Fibroblast of lung (primary cell): ENCODE results near the gene ZNF740. TPM values are rescaled to one million over a fixed set of nuclear protein-coding genes. Genes with fewer than 3 reads are reported as not detected.

ENCODE experiments used
- DNase-seq, 2 donors: peaks; one replicate each; pipeline versions ENCODE4 v3.0.0 to v3.0.0-alpha.2; 2010; ENCODE audit warnings: low read depth in 2 of 2
- H2AFZ ChIP-seq: 2 replicates; pipeline ENCODE4 v1.5.1; 2012; ENCODE audit warnings: low read length, control low read depth, inconsistent platforms
- H3K27ac ChIP-seq: 2 replicates; pipeline ENCODE4 v1.5.1; 2011; ENCODE audit warnings: low read length, control low read depth; ENCODE audit not compliant: insufficient read depth
- H3K27me3 ChIP-seq: 2 replicates; pipeline ENCODE4 v1.5.1; 2011; ENCODE audit warnings: mild to moderate bottlenecking, low read length; ENCODE audit not compliant: control insufficient read depth, insufficient read depth
- H3K36me3 ChIP-seq: 2 replicates; pipeline ENCODE4 v1.5.1; 2011; ENCODE audit warnings: low read length; ENCODE audit not compliant: control insufficient read depth, insufficient read depth
- H3K4me1 ChIP-seq: 2 replicates; pipeline ENCODE4 v1.5.1; 2011; ENCODE audit warnings: low read length; ENCODE audit not compliant: control insufficient read depth, insufficient read depth; ENCODE audit errors: extremely low read depth
- H3K4me2 ChIP-seq: 2 replicates; pipeline ENCODE4 v1.5.1; 2011; ENCODE audit warnings: low read length, control low read depth; ENCODE audit not compliant: insufficient read depth; ENCODE audit errors: extremely low read depth
- H3K4me3 ChIP-seq, 4 experiments: fragments of 200-600 bp in 1 of 4; sonication (generic) in 1 of 4; replicated peaks in 1 of 4; 2 replicates each; pipeline ENCODE4 v1.5.1; 2011 to 2016; ENCODE audit warnings: low read length in 4 of 4, low read depth in 3 of 4, mild to moderate bottlenecking in 3 of 4, control low read depth in 2 of 4, inconsistent platforms in 1 of 4, mixed read lengths in 1 of 4; ENCODE audit not compliant: insufficient read depth in 1 of 4; ENCODE audit errors: control extremely low read depth in 1 of 4
- H3K79me2 ChIP-seq: 2 replicates; pipeline ENCODE4 v1.5.1; 2012; ENCODE audit warnings: mild to moderate bottlenecking, low read length, inconsistent platforms; ENCODE audit not compliant: control insufficient read depth, insufficient read depth
- H3K9ac ChIP-seq: 2 replicates; pipeline ENCODE4 v1.5.1; 2011; ENCODE audit warnings: mild to moderate bottlenecking, low read length, control low read depth; ENCODE audit not compliant: insufficient read depth
- H3K9me3 ChIP-seq: 2 replicates; pipeline ENCODE4 v1.5.1; 2012; ENCODE audit warnings: low read depth, low read length; ENCODE audit not compliant: control insufficient read depth, insufficient read depth
- H4K20me1 ChIP-seq: 2 replicates; pipeline ENCODE4 v1.5.1; 2011; ENCODE audit warnings: low read length; ENCODE audit not compliant: control insufficient read depth, insufficient read depth; ENCODE audit errors: extremely low read depth
- EZH2 ChIP-seq: IDR thresholded peaks from 2 replicates; pipeline ENCODE4 v1.5.1; 2012; ENCODE audit warnings: low read length, control low read depth, mild to moderate bottlenecking; ENCODE audit errors: missing control alignments
- polyA minus RNA-seq: library from RNA; depleted of rRNA, polyadenylated mRNA; stranded (reverse); fragments of >200 nt; gene quantifications from 2 replicates; pipeline ENCODE4 v1.2.3, GENCODE V29; 2011; ENCODE audit warnings: low replicate concordance
- polyA plus RNA-seq, 2 donors: library from polyadenylated mRNA; depleted of rRNA in 1 of 2; stranded (reverse) in 1 of 2; unstranded in 1 of 2; fragments of >200 nt; gene quantifications; 2 replicates each; pipeline ENCODE4 v1.2.1, GENCODE V29; 2011 to 2012; ENCODE audit warnings: missing spikeins in 1 of 2
- total RNA-seq: library from RNA; depleted of rRNA; stranded (reverse); fragments of >200 nt; gene quantifications from 2 replicates; pipeline ENCODE4 v1.2.1, GENCODE V29; 2014
- TF ChIP-seq, protein P1 (sequence below), 2 donors: IDR thresholded peaks in 1 of 2; conservative IDR thresholded peaks in 1 of 2; 1 replicate in 1 of 2; 2 replicates in 1 of 2; pipeline ENCODE4 v1.5.1; 2011 to 2012; ENCODE audit warnings: low read length in 2 of 2, control low read depth in 1 of 2, inconsistent platforms in 1 of 2, low read depth in 1 of 2, mild to moderate bottlenecking in 1 of 2

ZNF740 gene
- total RNA-seq (14.6 and 16.8 TPM in 2 replicates), polyA plus RNA-seq (7.3 and 10.6 TPM in 2 replicates), polyA minus RNA-seq (6.0 and 10.6 TPM in 2 replicates)
- polyA plus RNA-seq (2012) = 7.0 and 9.8 TPM in 2 replicates

DNA sequence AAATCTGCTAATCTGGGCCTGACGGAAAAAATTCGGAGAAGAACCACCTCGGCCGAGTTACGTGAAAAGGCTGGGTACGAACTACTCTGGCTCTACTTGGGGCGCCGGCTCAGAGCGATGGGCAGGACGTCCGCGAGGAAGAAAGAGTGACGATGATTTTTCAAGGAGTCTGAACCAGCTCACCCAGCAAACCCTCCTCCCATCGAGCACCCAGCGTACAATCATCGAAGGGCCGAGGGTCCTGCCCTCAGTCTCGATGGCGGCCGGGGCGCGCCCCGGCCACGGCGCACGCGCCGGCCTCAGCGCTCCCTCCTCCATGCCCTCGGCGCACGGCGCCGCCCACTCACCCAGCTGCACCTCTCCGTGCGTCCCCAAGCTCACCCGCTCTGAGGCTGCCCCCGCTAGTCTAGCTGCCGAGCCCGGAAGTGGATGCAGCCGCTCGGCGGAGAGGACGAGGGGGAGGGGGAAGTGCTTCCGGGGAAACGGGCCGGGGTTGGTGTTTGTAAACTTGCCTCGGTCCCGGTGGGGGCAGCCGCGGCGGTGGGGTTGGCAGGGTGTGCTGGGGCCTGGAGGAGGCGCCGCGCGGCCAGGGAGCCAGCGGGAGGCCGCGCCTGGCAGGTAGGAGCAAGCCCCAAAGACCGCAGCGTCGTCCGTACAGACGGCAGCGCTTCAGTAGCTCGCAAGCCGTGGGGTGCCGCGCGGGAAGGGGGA, at the start of gene ZNF740, which contains the start of gene CSAD:
Gene ZNF740 (plus strand): TSS at position 503 of the 711 bp plus-strand sequence. CDS start 1,262 bp downstream, outside the sequence.
Gene CSAD (minus strand): TSS at position 706 of the 711 bp plus-strand sequence. CDS start 7,455 bp downstream, outside the sequence.
- H2AFZ ChIP-seq = peak within 1 kb of the TSS; percentile 90
- no peak for TF ChIP-seq EZH2
- TF ChIP-seq, protein P1, sequence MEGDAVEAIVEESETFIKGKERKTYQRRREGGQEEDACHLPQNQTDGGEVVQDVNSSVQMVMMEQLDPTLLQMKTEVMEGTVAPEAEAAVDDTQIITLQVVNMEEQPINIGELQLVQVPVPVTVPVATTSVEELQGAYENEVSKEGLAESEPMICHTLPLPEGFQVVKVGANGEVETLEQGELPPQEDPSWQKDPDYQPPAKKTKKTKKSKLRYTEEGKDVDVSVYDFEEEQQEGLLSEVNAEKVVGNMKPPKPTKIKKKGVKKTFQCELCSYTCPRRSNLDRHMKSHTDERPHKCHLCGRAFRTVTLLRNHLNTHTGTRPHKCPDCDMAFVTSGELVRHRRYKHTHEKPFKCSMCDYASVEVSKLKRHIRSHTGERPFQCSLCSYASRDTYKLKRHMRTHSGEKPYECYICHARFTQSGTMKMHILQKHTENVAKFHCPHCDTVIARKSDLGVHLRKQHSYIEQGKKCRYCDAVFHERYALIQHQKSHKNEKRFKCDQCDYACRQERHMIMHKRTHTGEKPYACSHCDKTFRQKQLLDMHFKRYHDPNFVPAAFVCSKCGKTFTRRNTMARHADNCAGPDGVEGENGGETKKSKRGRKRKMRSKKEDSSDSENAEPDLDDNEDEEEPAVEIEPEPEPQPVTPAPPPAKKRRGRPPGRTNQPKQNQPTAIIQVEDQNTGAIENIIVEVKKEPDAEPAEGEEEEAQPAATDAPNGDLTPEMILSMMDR (conservative IDR thresholded peaks at IDR 0.05 in 1 of 2, IDR thresholded peaks at IDR 0.05 in 1 of 2; ENCODE audit: low read depth in 1 of 2, low read length in 2 of 2) = no peak
- peak within 1 kb of the TSS; percentile 77 for H3K9ac ChIP-seq
- peak within 1 kb of the TSS; percentile 77 to 83 (median 81) for H3K4me3 ChIP-seq
- H3K4me1 ChIP-seq = peaks cover 10% of the 10 kb centered on the region
- no peaks in the 10 kb centered on the region for H4K20me1 ChIP-seq
- H3K9me3 ChIP-seq = no peaks in the 10 kb centered on the region
- no peaks in the 10 kb centered on the region for H3K27me3 ChIP-seq
- peak within 1 kb of the TSS; percentile 92 for H3K27ac ChIP-seq
- H3K36me3 ChIP-seq = peaks cover 3% of the 10 kb centered on the region
- peaks cover 16% of the 10 kb centered on the region for H3K79me2 ChIP-seq
- DNase-seq = peak; percentile 97
- peak within 1 kb of the TSS; percentile 90 for H3K4me2 ChIP-seq

DNA sequence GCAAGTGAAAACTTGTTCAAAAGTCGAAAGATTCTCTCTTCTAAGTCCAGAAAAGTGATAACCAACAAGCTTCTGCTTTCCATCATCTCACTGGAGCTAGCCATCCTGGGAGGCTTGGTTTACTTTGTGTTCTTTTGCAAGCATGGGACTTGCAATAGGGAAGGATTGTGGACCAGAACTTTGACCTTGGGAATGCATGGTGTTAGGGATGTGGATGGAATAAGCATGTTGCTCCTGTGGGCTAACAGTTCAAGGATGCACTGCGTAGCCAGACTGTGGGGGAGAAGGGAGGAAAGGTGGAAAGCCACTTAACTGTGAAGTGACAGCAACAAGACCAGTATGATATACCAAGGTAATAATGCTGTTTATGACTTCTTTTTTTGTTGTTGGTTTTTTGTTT, 48.7 kb upstream of the ZNF740 start:
- Histone ChIP-seq H3K4me1 (no peaks in the 10 kb centered on the region), H2AFZ (no peak overlapping the region), H3K9ac (no peak overlapping the region), H3K27ac (no peak overlapping the region), H3K4me2 (no peak overlapping the region), H4K20me1 (no peaks in the 10 kb centered on the region), H3K79me2 (no peaks in the 10 kb centered on the region), H3K27me3 (no peaks in the 10 kb centered on the region), H3K4me3 (no peak overlapping the region), H3K36me3 (no peaks in the 10 kb centered on the region), H3K9me3 (no peaks in the 10 kb centered on the region)
- no peak for DNase-seq
- no peak for TF ChIP-seq EZH2
- TF ChIP-seq, protein P1 (conservative IDR thresholded peaks at IDR 0.05 in 1 of 2, IDR thresholded peaks at IDR 0.05 in 1 of 2; ENCODE audit: low read depth in 1 of 2, low read length in 2 of 2) = no peak

DNA sequence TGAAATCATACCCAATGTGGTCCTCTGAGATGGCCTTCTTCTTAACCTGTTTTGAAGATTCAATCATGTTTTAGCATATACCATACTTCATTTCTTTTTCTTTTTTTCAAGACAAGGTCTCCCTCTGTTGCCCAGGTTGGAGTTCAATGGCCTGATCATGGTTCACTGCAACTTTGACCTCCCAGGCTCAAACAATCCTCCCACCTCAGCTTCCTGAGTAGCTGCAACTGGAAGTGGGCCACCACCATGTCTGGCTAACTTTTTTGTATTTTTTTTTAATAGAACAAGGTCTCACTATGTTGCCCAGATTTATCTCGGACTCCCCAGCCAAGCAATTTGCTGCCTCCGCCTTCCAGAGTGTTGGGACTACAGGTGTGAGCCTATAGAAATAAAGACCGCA, 46.8 kb upstream of the ZNF740 start:
- no peak for DNase-seq

More for the DNA sequence above, 46.8 kb upstream of the ZNF740 start:
- TF ChIP-seq, protein P1 (conservative IDR thresholded peaks at IDR 0.05 in 1 of 2, IDR thresholded peaks at IDR 0.05 in 1 of 2; ENCODE audit: low read depth in 1 of 2, low read length in 2 of 2) = no peak
- no peak for TF ChIP-seq EZH2
- no peak overlapping the region for H2AFZ ChIP-seq
- no peak overlapping the region for H3K4me3 ChIP-seq
- H4K20me1 ChIP-seq = no peaks in the 10 kb centered on the region
- no peak overlapping the region for H3K9ac ChIP-seq
- no peaks in the 10 kb centered on the region for H3K4me1 ChIP-seq
- no peak overlapping the region for H3K27ac ChIP-seq
- no peaks in the 10 kb centered on the region for H3K36me3 ChIP-seq
- H3K27me3 ChIP-seq = no peaks in the 10 kb centered on the region
- no peak overlapping the region for H3K4me2 ChIP-seq
- no peaks in the 10 kb centered on the region for H3K9me3 ChIP-seq
- H3K79me2 ChIP-seq = no peaks in the 10 kb centered on the region
